PC-9 (cell line): ENCODE results near the gene STX12. TPM values are rescaled to one million over a fixed set of nuclear protein-coding genes. Genes with fewer than 3 reads are reported as not detected.

ENCODE experiments used
- Bru-seq: library from RNA; stranded (reverse); fragments of 400-500 nt; gene quantifications from one replicate; lab custom pipeline; 2021; lab: Mats Ljungman, UMichigan
- BruChase-seq, 2 experiments: library from RNA; stranded (reverse); fragments of 400-500 nt; gene quantifications; one replicate each; lab custom pipeline; 2021; lab: Mats Ljungman, UMichigan
- BruUV-seq: library from RNA; stranded (reverse); fragments of 400-500 nt; replicated peaks from 2 replicates; lab custom pipeline; 2021; lab: Mats Ljungman, UMichigan
- CTCF ChIA-PET: fragments of 300-600 bp; sonication (Branson Sonifier 250); formaldehyde crosslinking; loops from one replicate; lab custom pipeline; 2022; ENCODE audit warnings: antibody characterized with exemption; lab: Charles Lee
- POLR2A ChIA-PET: fragments of 300-600 bp; sonication (Branson Sonifier 250); formaldehyde crosslinking; loops from one replicate; lab custom pipeline; 2022; ENCODE audit warnings: antibody characterized with exemption; ENCODE audit not compliant: unreplicated experiment; lab: Charles Lee
- DNase-seq, 2 experiments: peaks; one replicate each; pipeline versions ENCODE4 v3.0.0 to v3.0.0-alpha.2; 2015 to 2022; ENCODE audit warnings: mixed read lengths in 1 of 2
- H2AFZ ChIP-seq: fragments of 200-600 bp; sonication (generic); 2 replicates; pipeline ENCODE4 v1.8.1; 2017; ENCODE audit warnings: antibody characterized with exemption
- H3F3A ChIP-seq: fragments of 200-600 bp; sonication (generic); 2 replicates; pipeline ENCODE4 v1.8.1; 2017; ENCODE audit warnings: antibody characterized with exemption, mild to moderate bottlenecking, low read depth; ENCODE audit not compliant: insufficient read depth
- H3K27ac ChIP-seq: fragments of 200-600 bp; sonication (generic); 2 replicates; pipeline ENCODE4 v1.6.1; 2016; ENCODE audit warnings: mixed run types
- H3K27me3 ChIP-seq: fragments of 200-600 bp; sonication (generic); 2 replicates; pipeline ENCODE4 v1.6.1; 2016; ENCODE audit warnings: low read depth, mixed run types; ENCODE audit not compliant: insufficient read depth
- H3K36me3 ChIP-seq: fragments of 200-600 bp; sonication (generic); 2 replicates; pipeline ENCODE4 v1.6.1; 2016; ENCODE audit warnings: low read depth, mixed run types
- H3K4me1 ChIP-seq: fragments of 200-600 bp; sonication (generic); replicated peaks from 2 replicates; pipeline ENCODE4 v1.6.1; 2016; ENCODE audit warnings: mixed run types; ENCODE audit not compliant: insufficient read depth
- H3K4me2 ChIP-seq: fragments of 200-600 bp; sonication (generic); 2 replicates; pipeline ENCODE4 v1.6.1; 2017; ENCODE audit warnings: mixed run types
- H3K4me3 ChIP-seq: fragments of 200-600 bp; sonication (generic); 2 replicates; pipeline ENCODE4 v1.6.1; 2016; ENCODE audit warnings: mixed run types
- H3K79me2 ChIP-seq: fragments of 200-600 bp; sonication (generic); 2 replicates; pipeline ENCODE4 v1.6.1; 2017; ENCODE audit warnings: low read depth, mixed run types
- H3K9me2 ChIP-seq: fragments of 200-600 bp; sonication (generic); 2 replicates; pipeline ENCODE4 v1.8.1; 2017; ENCODE audit warnings: mild to moderate bottlenecking; ENCODE audit not compliant: insufficient read depth
- H3K9me3 ChIP-seq: fragments of 200-600 bp; sonication (generic); 2 replicates; pipeline ENCODE4 v1.8.1; 2016; ENCODE audit warnings: low read depth; ENCODE audit not compliant: insufficient read depth
- H4K20me1 ChIP-seq: fragments of 200-600 bp; sonication (generic); 2 replicates; pipeline ENCODE4 v1.8.1; 2017; ENCODE audit not compliant: insufficient read depth
- EZH2 ChIP-seq: fragments of 200-600 bp; sonication (generic); IDR thresholded peaks from 2 replicates; pipeline ENCODE4 v1.8.0; 2017; ENCODE audit warnings: antibody characterized with exemption, low read depth
- intact Hi-C: fragments of 100-400 bp; cut with micrococcal nuclease; formaldehyde crosslinking; loops from one replicate; pipeline ENCODE4 v1.10.0; 2022; ENCODE audit not compliant: unreplicated experiment
- long read RNA-seq: library from polyadenylated mRNA; stranded (forward); transcript quantifications from one replicate; pipeline ENCODE4 v2.0.0, GENCODE V29; 2022
- total RNA-seq: library from RNA; stranded (reverse); gene quantifications from 2 replicates; pipeline ENCODE4 v1.2.3, GENCODE V29; 2021
- TF ChIP-seq, protein P1 (sequence below): fragments of 200-600 bp; sonication (generic); conservative IDR thresholded peaks from 2 replicates; pipeline ENCODE4 v1.6.1; 2017; ENCODE audit warnings: mixed run types, antibody characterized with exemption, mild to moderate bottlenecking, moderate library complexity

Gene STX12
- 19.2 and 23.7 TPM in 2 replicates for total RNA-seq
- Bru-seq, nascent RNA = percentile 66 among the genes with signal in this experiment
- percentile 76 among the genes with signal in this experiment for BruChase-seq, experiment 1, labeled RNA remaining after a 2-hour chase
- BruChase-seq, experiment 2, labeled RNA remaining after a 6-hour chase = percentile 69 among the genes with signal in this experiment
- long read RNA-seq, transcript STX12-201 (9 exons, 3,079 nt) = major isoform, 33 of 36 reads
- long read RNA-seq, partial matches to known transcripts = 1 of 36 reads
- long read RNA-seq, other reads (novel, unspliced or antisense) = 1 of 36 reads

DNA sequence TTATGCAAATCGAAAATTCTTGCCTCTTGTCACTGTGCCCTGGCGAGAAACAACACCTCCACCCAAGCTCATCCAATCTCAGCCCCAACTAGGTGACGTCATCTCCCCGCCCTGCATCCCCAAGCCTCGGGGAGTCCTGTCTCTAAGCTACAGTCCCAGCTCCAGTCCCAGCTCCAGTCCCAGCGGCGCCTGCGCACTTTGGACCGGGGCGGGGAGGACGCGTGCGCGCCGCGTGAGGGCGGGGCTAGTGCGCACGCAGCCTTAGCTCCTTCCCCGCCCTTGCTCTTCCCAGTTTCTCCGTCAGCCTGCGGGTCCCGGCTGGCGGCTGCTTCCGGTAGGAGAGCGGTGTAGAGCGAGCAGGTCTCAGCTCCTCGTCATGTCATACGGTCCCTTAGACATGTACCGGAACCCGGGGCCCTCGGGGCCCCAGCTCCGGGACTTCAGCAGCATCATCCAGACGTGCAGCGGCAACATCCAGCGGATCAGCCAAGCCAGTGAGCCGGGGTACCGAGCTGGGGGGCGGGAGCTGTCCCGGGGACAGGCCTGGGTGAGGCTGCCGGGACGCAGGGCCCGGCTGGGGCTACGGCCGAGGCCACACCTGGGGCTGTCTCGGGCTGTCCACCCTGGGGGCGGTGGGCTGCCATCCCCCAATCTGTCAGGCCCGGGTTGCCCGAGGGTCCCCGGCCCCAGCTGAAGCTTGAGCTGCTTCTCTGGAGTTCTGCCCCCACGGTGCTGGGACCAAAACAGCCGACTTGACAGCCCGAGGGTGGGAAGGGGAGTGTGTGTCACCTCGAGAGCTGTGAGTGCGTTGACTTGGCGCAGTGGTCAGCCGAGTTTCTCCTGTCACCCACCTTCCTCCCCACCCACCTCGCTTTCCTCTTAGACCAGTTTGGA is at the start of gene STX12:
TSS of gene STX12 (plus strand) at position 288 of the 894 bp plus-strand sequence. CDS start at position 377, 89 bp downstream.
- Histone ChIP-seq H3F3A (peaks cover 5% of the 10 kb centered on the region; the same call in 1 of the 2 replicates), H4K20me1 (no peaks in the 10 kb centered on the region; the same call in 1 of the 2 replicates), H3K4me3 (peak within 1 kb of the TSS; percentile 58), H3K27me3 (no peaks in the 10 kb centered on the region), H3K4me2 (peak within 1 kb of the TSS; percentile 80), H3K4me1 (peaks cover 10% of the 10 kb centered on the region; the same call in 1 of the 2 replicates), H3K9me2 (no peaks in the 10 kb centered on the region), H3K79me2 (peaks cover 17% of the 10 kb centered on the region), H3K9me3 (no peaks in the 10 kb centered on the region), H3K27ac (no peak within 1 kb of the TSS), H2AFZ (peak within 1 kb of the TSS; percentile 84), H3K36me3 (no peaks in the 10 kb centered on the region)
- ChIA-PET CTCF (interaction anchor here (0.7 to 2.4 kb wide), 5 partner anchors 12 to 104 kb away, joined by 3 to 8 read pairs (median 4); partner anchors contain the start of genes FAM76A, IFI6 and PPP1R8), POLR2A (interaction anchor here (0.6 to 1.3 kb wide), 18 partner anchors 13 to 924 kb away, joined by 3 to 9 read pairs (median 4); partner anchors contain the start of genes FAM76A and PPP1R8)
- peak; percentile 87 to 98 for DNase-seq
- no peak for TF ChIP-seq EZH2
- TF ChIP-seq, protein P1, sequence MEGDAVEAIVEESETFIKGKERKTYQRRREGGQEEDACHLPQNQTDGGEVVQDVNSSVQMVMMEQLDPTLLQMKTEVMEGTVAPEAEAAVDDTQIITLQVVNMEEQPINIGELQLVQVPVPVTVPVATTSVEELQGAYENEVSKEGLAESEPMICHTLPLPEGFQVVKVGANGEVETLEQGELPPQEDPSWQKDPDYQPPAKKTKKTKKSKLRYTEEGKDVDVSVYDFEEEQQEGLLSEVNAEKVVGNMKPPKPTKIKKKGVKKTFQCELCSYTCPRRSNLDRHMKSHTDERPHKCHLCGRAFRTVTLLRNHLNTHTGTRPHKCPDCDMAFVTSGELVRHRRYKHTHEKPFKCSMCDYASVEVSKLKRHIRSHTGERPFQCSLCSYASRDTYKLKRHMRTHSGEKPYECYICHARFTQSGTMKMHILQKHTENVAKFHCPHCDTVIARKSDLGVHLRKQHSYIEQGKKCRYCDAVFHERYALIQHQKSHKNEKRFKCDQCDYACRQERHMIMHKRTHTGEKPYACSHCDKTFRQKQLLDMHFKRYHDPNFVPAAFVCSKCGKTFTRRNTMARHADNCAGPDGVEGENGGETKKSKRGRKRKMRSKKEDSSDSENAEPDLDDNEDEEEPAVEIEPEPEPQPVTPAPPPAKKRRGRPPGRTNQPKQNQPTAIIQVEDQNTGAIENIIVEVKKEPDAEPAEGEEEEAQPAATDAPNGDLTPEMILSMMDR = no peak
- intact Hi-C loops = loop anchor here (1.0 kb wide), 1 partner anchor 101 kb away; the partner anchor contains the start of gene IFI6
- TSS peak; percentile 60 for BruUV-seq

DNA sequence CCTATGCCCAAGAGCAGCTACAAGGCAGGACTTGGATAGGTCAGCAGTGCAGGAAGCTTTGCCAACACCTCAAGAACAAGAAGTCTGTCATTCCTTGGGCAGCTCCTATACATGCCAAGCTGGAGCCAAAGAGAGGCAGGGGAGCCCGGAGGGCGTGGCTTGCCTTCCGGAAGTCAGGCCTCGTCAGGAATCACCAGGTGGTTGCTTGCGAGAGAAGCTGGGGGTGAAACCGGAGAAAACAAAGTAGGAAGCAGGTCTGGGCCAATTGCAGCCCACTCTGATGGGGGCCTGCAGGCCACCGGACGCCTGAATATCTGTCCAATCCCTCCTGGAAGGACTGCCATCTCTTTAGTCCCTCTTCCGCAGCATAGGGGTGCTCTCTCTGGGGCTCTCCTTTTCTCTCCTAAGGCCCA is 48.1 kb upstream of the STX12 start:
- H3K27me3 ChIP-seq = no peaks in the 10 kb centered on the region
- DNase-seq = no peak
- TSS peak; percentile 70 for BruUV-seq
- H2AFZ ChIP-seq = peak overlapping the region; percentile 97
- H3K4me1 ChIP-seq = no peaks in the 10 kb centered on the region
- H3K27ac ChIP-seq = no peak overlapping the region
- no peaks in the 10 kb centered on the region for H3K79me2 ChIP-seq
- ChIA-PET POLR2A (interaction anchor here (0.5 to 1.6 kb wide), 8 partner anchors 25 to 1249 kb away, joined by 3 to 9 read pairs (median 6); partner anchors contain the start of genes IFI6, PPP1R8 and STX12), CTCF (interaction anchor here (0.6 to 1.5 kb wide), 7 partner anchors 35 to 1150 kb away, joined by 3 to 14 read pairs (median 3); partner anchors contain the start of genes IFI6 and STX12)
- H3F3A ChIP-seq = no peaks in the 10 kb centered on the region
- no peaks in the 10 kb centered on the region for H3K9me3 ChIP-seq
- intact Hi-C loops = no loop called here
- TF ChIP-seq, protein P1 = no peak
- TF ChIP-seq EZH2 = no peak
- H3K4me2 ChIP-seq = peak overlapping the region; percentile 77
- H3K4me3 ChIP-seq = peak overlapping the region; percentile 51
- no peaks in the 10 kb centered on the region for H3K9me2 ChIP-seq
- H3K36me3 ChIP-seq = no peaks in the 10 kb centered on the region
- H4K20me1 ChIP-seq = no peaks in the 10 kb centered on the region
